Transverse colon (tissue), 3 donors: Measurements from ENCODE around the gene FLYWCH1.

Source experiments
- CTCF ChIP-seq, 5 experiments: fragments of 200-600 bp in 3 of 5; fragments of 450-650 bp in 2 of 5; sonication (generic) in 3 of 5; IDR thresholded peaks; 1 replicate in 2 of 5; 2 replicates in 3 of 5; pipeline ENCODE4 v1.5.1; 2016 to 2017; ENCODE audit warnings: antibody characterized with exemption in 5 of 5, inconsistent platforms in 3 of 5, mild to moderate bottlenecking in 2 of 5, moderate library complexity in 1 of 5
- EP300 ChIP-seq: sonication (generic); formaldehyde crosslinking; IDR thresholded peaks from one replicate; pipeline ENCODE4 v1.6.1; 2017; ENCODE audit warnings: antibody characterized with exemption, low read depth

GRCh38 chr16:2927010-2927646 lies 15.4 kb downstream of the FLYWCH1 start:
- TF ChIP-seq CTCF (IDR thresholded peaks at IDR 0.05) = peak; percentile 96 to 98 (median 97)
- TF ChIP-seq EP300 = no peak
